HuH-7.5 (cell line): ENCODE measurements around the gene BNIP5.

ENCODE experiments used
- DNase-seq: peaks from one replicate; pipeline ENCODE4 v3.0.0; 2011; ENCODE audit warnings: low spot score

Gene BNIP5

DNA sequence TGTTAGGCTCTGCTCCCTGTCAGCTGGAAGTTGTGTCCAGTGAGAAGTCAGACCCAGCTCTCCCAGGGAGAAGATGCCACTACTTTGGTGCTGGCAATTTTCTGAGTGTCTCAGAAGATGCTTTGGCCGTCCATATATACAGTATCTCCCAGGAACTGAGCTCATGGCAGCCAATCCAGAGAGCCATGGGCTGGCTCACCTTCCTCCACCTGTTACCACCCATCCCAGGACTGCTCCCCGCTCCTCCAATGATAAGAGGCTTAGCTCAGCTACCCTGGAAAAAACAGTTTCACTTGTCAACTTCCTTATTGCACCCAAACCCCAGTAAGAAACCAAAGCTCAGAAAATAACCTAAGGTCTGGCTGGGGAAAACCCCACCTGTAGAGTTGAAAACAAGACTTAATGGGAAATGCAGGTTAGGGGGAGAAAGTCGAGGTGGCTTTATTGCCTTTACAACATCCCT, at the start of gene BNIP5:
BNIP5 (minus strand) TSS at position 110 of the 463 bp plus-strand sequence. CDS start 6,198 bp downstream, outside the sequence.
- DNase-seq = no peak

GRCh38 chr6:36384095-36384494, 47.4 kb upstream of the BNIP5 start:
- no peak for DNase-seq

- no peak for DNase-seq
Measured at GRCh38 chr6:36383606-36384005, 46.9 kb upstream of the BNIP5 start.

GRCh38 chr6:36382976-36383375, 46.3 kb upstream of the BNIP5 start:
- no peak for DNase-seq

DNA sequence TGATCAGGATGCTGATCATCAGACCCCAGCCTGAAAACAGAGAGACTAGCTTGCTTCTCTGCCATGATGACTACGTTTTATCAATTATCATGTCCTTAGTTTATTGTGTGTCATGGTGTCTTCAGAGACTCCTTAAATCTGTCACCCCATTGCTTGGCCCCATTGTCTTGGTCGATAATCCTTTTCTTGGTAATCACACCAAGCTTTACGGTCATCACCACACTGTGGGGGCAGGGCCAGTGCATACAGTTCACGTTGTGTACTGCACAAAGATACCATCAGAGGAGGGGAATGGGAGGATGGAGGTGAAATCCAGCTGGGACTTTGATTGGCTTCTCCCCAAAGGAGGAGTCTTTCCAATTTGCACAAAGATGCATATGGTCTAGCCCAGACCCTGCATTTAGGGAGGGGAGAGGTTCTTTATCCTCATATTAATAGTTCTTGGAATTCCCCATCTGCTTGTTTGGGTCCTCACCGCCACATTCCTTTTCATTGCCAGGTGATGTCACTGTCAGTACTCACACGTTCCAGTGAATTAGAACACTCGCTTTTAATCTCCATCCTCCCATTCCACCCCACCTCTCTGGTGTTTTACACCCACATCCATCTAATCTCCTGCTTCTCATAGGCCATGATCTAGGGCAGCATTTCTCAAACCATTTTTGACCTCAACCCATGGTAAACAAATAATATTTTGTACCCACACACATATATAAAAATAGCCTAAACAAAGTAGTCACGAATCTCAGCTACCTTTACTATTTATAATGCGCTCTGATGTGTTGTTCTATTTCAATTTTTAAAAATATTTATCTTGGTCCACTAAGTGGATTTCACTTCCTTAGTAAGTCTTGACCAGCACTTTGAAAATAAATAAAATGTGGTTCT, 45.1 kb upstream of the BNIP5 start:
- DNase-seq = no peak

GRCh38 chr6:36380166-36380565, 43.5 kb upstream of the BNIP5 start:
- DNase-seq = no peak

DNA sequence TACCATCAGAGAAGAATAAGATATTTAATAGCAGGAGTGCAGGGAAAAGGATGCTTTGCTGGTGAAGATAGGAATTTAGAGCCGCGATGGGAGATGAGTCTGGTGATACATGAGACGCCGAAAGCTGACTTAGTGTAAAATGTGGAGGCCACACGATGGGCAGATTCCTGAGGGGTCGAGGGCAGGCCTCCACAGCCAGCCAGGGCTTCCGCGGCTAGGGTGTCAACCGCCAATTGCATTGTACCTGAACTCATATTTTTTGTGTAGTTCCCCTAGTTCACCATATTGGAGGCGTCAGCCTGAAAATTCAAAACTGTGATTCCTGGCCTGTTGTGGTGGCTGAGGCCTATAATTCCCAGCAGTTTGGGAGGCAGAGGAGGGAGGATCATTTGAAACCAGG, 42.2 kb upstream of the BNIP5 start:
- DNase-seq = no peak

DNA sequence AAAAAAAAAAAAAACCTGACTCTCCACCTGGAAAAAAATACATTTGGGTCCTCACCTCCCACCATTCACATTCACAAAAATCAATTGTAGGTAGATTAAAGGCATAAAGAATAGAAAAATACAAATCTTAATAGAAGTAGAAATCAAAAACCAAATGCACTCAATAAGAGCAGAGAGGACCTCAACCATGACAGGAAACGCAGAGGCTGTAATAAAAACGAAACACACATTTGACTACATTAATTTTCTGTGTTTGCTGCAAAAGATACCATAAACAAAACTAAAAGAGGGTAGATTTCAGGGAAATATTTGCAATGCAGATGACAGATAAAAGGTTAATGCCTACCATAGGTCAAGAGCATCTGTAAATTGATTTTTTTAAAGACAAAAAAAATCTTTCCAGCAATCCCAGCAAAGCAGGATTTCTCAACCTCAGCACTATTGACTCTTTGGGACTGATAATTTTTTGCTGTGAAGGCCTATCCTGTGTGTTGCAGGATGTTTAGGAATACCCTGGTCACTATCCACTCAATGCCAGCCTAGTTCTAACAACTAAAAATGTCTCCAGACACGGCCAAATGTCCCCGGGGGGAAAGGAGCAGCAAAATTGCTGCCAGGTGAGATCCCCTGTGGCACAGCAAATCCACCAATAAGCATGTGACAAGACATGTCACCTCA, 41.7 kb upstream of the BNIP5 start:
- no peak for DNase-seq

- DNase-seq = no peak
Measured at GRCh38 chr6:36377594-36377993, 40.9 kb upstream of the BNIP5 start.

DNA sequence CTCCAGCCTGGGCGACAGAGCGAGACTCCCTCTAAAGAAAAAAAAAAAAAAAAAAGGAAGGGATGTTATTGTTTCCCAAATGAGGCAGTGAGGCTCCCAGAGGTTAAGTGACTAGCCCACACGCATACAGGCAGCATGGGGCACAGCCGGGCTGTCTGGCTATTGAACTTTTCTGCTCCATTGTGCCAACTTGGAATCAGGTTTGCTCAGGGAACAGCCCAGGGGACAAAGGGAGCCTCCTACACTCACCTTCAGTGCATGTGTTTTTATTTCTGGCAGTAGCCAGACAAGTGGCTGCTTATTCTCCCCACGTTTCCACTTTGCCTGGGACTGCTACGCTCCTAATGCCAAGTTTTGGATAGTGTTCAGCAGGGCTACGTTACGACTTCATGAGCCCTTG, 40.1 kb upstream of the BNIP5 start:
- DNase-seq = no peak

DNA sequence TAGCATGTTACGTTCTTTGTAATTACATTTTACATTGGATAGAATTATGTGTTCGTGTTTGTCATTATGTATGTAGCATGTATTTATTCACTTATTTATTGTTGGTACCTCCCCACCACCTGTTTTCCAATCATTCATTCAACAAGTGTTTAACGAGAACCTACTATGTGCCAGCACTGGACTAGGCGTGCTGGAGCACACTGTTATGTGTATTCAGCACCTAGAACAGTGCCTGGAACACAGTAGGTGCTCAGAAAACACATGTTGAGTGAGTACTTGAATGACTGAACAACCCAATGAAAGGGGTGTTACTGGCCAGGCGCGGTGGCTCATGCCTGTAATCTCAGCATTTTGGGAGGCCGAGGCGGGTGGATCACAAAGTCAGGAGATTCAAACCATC, 39.5 kb upstream of the BNIP5 start:
- DNase-seq = no peak

DNA sequence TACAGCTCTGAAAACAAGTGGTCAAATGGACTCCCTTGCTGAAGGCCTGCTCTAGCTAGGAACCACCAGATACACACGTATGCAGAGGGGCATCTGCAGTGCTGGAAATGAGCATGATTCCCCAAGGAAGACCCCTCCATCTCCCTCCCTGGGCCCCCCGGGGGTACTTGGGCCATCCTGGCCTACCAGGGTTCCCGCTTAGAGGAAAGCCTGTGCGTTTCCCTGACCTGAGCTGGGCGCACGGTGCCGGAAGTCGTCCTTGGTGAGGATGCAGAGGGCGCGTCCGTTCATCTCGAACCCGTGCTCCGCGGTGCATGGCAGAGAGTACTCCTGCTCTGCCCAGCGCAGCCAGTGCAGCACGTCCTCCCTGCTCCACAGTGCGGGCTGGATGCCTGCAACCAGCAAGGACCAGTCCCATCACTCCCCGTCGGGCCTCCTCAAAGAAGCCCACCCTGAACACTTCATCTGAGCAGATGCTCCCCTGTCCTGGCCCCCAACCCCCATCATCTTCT, 39.0 kb upstream of the BNIP5 start:
- no peak for DNase-seq

DNA sequence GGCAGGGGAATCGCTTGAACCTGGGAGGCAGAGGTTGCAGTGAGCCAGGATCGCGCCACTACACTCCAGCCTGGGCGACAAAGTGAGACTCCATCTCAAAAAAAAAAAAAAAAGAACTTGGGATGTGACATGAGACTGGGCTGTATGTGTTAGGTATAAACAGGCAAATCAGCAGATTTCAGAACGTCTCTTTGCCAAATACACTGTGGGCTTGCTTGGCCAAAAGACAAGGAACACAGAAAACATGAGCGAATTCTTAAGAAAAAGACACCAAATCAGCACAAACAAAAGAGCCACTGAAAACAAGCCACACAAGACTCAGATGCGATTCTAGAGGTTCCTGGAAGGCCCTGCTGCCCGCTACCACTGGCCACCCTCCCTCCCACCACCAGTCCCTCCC, 38.3 kb upstream of the BNIP5 start:
- no peak for DNase-seq

DNA sequence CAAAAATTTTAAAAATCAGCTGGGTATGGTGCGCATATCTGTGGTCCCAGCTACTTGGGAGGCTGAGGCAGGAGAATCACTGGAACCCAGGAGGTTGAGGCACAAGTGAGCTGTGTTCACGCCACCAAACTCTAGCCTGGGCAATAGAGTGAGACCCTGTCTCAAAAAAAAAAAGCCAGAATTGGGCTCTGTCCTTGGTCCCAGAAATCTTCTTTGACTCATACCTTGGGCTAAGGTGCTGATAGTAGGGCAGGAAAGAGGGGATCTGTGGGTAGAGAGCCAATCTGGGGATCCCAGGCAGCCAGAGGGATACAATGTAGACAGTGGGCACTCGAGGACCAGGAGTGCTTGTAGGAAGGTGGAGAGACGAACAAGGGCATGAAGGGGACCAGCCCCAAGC, 37.5 kb upstream of the BNIP5 start:
- no peak for DNase-seq

GRCh38 chr6:36373368-36374019, 36.8 kb upstream of the BNIP5 start:
- no peak for DNase-seq

- no peak for DNase-seq
Measured at GRCh38 chr6:36372088-36372487, 35.4 kb upstream of the BNIP5 start.

DNA sequence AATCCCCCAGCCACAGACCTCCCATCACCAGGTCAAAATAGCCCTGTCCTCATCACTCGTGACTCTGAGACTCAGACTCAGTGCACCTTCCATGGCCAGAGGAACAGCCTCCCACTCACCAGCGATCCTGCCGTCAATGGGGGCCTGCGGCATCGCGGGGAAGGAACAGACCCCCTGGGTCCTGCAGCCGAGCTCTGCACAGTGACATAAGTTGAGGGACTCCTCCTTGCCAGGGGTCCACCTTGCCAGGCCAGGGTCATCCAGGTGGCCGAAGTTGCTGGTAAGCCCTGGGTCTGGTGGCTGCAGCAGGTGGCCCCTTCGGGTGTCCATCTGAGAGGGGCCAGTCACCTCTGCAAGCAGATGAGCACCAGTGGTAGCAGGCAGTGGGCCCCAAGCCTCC, 34.5 kb upstream of the BNIP5 start:
- DNase-seq = no peak

DNA sequence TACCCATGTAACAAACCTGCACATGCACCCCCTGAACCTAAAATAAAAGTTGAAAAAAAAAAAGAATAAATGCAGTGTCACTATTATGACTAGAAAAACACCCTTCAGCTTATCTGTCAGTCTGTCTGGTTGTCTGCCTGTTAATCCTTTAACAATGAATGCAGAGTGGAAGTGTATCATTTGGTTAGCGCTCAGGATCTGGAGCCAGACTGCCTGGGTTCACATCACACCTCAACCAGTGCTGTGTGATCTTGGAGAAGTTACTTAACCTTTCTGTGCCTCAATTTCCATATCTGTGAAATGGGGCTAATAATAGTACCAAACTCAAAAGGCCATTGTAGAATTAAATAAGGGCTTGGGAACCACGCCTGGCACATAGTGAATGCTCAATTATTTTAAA, 34.0 kb upstream of the BNIP5 start:
- no peak for DNase-seq

DNA sequence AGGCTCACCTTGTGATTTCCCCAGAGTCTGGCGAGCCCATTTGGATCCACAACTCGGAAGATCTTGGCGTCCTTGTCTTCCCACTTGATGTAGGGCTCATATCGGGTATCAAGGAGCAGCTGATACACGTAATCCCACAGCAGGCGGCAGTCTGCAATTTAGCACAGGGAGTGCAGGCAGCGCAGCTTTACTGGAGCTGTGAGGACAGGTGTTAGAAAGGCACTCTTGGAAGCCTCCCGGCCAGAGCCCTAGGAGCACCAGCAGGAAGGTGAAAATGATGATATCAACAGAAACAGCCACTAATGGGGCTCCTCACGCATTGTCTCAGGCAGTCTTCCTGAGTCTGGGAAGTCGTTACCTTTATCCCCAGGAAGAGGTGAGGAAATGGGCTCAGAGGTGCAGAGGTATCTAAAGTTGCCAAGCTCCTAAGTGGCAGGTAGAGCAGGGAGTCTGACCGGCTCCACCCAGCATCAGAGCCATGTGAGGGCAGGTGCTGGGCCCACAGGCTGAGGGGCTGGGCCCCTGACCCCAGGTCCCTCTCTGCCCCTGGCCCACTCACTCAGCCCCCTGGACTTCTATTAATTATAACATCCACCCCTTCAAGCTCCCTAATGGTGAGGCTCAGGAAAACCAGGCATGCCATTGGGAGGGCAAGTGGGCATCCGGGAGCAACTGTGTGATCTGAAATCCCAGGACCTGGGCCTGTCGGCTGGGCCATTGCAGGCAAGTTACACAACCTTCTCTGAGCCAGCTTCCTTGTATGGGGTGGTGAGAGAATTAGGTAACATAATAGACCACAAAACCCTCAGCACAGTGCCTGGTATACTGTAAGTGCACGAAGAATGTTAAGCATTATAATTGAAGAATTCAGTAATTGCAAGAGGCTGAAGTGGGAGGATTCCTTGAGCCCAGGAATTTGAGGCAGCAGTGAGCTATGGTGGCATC, 32.5 kb upstream of the BNIP5 start:
- DNase-seq = no peak

- no peak for DNase-seq
Measured at GRCh38 chr6:36368421-36368820, 31.7 kb upstream of the BNIP5 start.

- DNase-seq = no peak
Measured at GRCh38 chr6:36367743-36368142, 31.1 kb upstream of the BNIP5 start.
